ENCODE measurements around the gene STARD10. TPM values are rescaled to one million over a fixed set of nuclear protein-coding genes. Genes with fewer than 3 reads are reported as not detected.

STARD10 gene
- total and polyA plus RNA-seq, 2 of the 8 experiments (the other 6 are each of a cell fraction or from before 2014, with no cell fraction given), result 23.7 to 35.7 TPM

- no peak for TF ChIP-seq USF2 (IDR thresholded peaks at IDR 0.05; ENCODE audit: low read length)
- TF ChIP-seq CTCF (IDR thresholded peaks at IDR 0.05; ENCODE audit: control extremely low read depth in 1 of 3, insufficient read depth in 1 of 3, low read depth in 1 of 3, low read length in 3 of 3), result no peak
- TF ChIP-seq SP1 (IDR thresholded peaks at IDR 0.05; ENCODE audit: low read depth, low read length), result no peak
- no peak for TF ChIP-seq NANOG (IDR thresholded peaks at IDR 0.05; ENCODE audit: insufficient read depth, low read depth, low read length, poor library complexity, severe bottlenecking)
- TF ChIP-seq TEAD4 (IDR thresholded peaks at IDR 0.05; ENCODE audit: low read depth, low read length), result no peak
These were observed 42.3 kb upstream of the STARD10 start (continued) for GRCh38 chr11:72836111-72836510.

Data from H1 (cell line).